PC-3 (cell line): Measurements from ENCODE around the gene TSSK2. TPM values are rescaled to one million over a fixed set of nuclear protein-coding genes. Genes with fewer than 3 reads are reported as not detected.

Experiments used
- ATAC-seq: fragments of 200-7000 bp; cut with Tn5 transposase; 2 replicates; pipeline ENCODE4 v1.9.1; 2020; ENCODE audit warnings: mild to moderate bottlenecking, moderate library complexity
- BruUV-seq: library from RNA; stranded (reverse); fragments of 400-500 nt; replicated peaks from 2 replicates; lab custom pipeline; 2021; lab: Mats Ljungman, UMichigan
- CTCF ChIA-PET: fragments of 300-600 bp; sonication (Branson Sonifier 250); formaldehyde crosslinking; loops from one replicate; lab custom pipeline; 2022; ENCODE audit warnings: antibody characterized with exemption; lab: Charles Lee
- POLR2A ChIA-PET: fragments of 300-600 bp; sonication (Branson Sonifier 250); formaldehyde crosslinking; loops from one replicate; lab custom pipeline; 2022; ENCODE audit warnings: antibody characterized with exemption; ENCODE audit not compliant: unreplicated experiment; lab: Charles Lee
- DNase-seq: peaks from one replicate; pipeline ENCODE4 v3.0.0-alpha.2; 2015
- H2AFZ ChIP-seq: fragments of 300-600 bp; sonication (generic); 2 replicates; pipeline ENCODE4 v1.6.0; 2016; ENCODE audit warnings: antibody characterized with exemption, low read length
- H3F3A ChIP-seq: fragments of 300-600 bp; sonication (generic); one replicate; pipeline ENCODE4 v1.6.0; 2017; ENCODE audit warnings: antibody characterized with exemption, low read length, control low read depth, mild to moderate bottlenecking; ENCODE audit not compliant: unreplicated experiment
- H3K27ac ChIP-seq: fragments of 300-600 bp; sonication (generic); 2 replicates; pipeline ENCODE4 v1.5.1; 2016; ENCODE audit warnings: mild to moderate bottlenecking, low read length
- H3K27me3 ChIP-seq: fragments of 300-600 bp; sonication (generic); 2 replicates; pipeline ENCODE4 v1.6.1; 2016; ENCODE audit warnings: low read length, mixed read lengths
- H3K36me3 ChIP-seq: fragments of 300-600 bp; sonication (generic); 2 replicates; pipeline ENCODE4 v1.6.1; 2016; ENCODE audit warnings: low read depth, mixed run types, low read length, mixed read lengths
- H3K4me1 ChIP-seq: fragments of 300-600 bp; sonication (generic); 2 replicates; pipeline ENCODE4 v1.5.1; 2016; ENCODE audit warnings: low read length; ENCODE audit not compliant: insufficient read depth
- H3K4me2 ChIP-seq: fragments of 300-600 bp; sonication (generic); 2 replicates; pipeline ENCODE4 v1.6.0; 2016; ENCODE audit warnings: low read length
- H3K4me3 ChIP-seq: fragments of 300-600 bp; sonication (generic); 2 replicates; pipeline ENCODE4 v1.5.1; 2016; ENCODE audit warnings: mild to moderate bottlenecking, low read length, mixed read lengths
- H3K79me2 ChIP-seq: fragments of 300-600 bp; sonication (generic); 2 replicates; pipeline ENCODE4 v1.6.1; 2017; ENCODE audit warnings: low read length, mixed read lengths
- H3K9ac ChIP-seq: fragments of 300-600 bp; sonication (generic); 2 replicates; pipeline ENCODE4 v1.6.0; 2016; ENCODE audit warnings: mild to moderate bottlenecking, low read length
- H3K9me2 ChIP-seq: fragments of 300-600 bp; sonication (generic); replicated peaks from 2 replicates; pipeline ENCODE4 v1.6.1; 2016; ENCODE audit warnings: mixed run types, low read length, mixed read lengths
- H3K9me3 ChIP-seq: fragments of 300-600 bp; sonication (generic); 2 replicates; pipeline ENCODE4 v1.6.1; 2016; ENCODE audit warnings: low read length, mixed read lengths
- H4K20me1 ChIP-seq: fragments of 300-600 bp; sonication (generic); 2 replicates; pipeline ENCODE4 v1.6.1; 2016; ENCODE audit warnings: low read length, mixed read lengths
- EZH2 ChIP-seq: fragments of 300-600 bp; sonication (generic); IDR thresholded peaks from one replicate; pipeline ENCODE4 v1.6.1; 2017; ENCODE audit warnings: antibody characterized with exemption, mild to moderate bottlenecking, low read length; ENCODE audit not compliant: unreplicated experiment
- EZH2phosphoT487 ChIP-seq: fragments of 300-600 bp; sonication (generic); IDR thresholded peaks from 2 replicates; pipeline ENCODE4 v1.6.1; 2018; ENCODE audit warnings: mild to moderate bottlenecking, antibody characterized with exemption, low read length, borderline replicate concordance
- intact Hi-C: fragments of 100-400 bp; cut with micrococcal nuclease; formaldehyde crosslinking; loops from 2 replicates; pipeline ENCODE4 v1.9.0; 2023
- total RNA-seq: library from RNA; depleted of rRNA; stranded (reverse); fragments of >200 nt; gene quantifications from 2 replicates; pipeline ENCODE4 v1.2.3, GENCODE V29; 2014
- TF ChIP-seq, protein P1 (sequence below): fragments of 300-600 bp; sonication (generic); conservative IDR thresholded peaks from 2 replicates; pipeline ENCODE4 v1.5.1; 2017; ENCODE audit warnings: antibody characterized with exemption, low read depth, mild to moderate bottlenecking, low read length

TSSK2 gene
- total RNA-seq, 1 experiment from 2014 or later = not detected

GRCh38 chr22:19150482-19151328 lies 19.6 kb downstream of the TSSK2 start:
- H3F3A ChIP-seq = no peaks in the 10 kb centered on the region
- CTCF ChIA-PET = no interaction called here
- H3K36me3 ChIP-seq = no peaks in the 10 kb centered on the region
- H3K4me3 ChIP-seq = no peak overlapping the region
- POLR2A ChIA-PET = no interaction called here
- H3K4me2 ChIP-seq = no peak overlapping the region
- intact Hi-C loops = no loop called here
- no peaks in the 10 kb centered on the region for H3K9me3 ChIP-seq
- no peaks in the 10 kb centered on the region for H4K20me1 ChIP-seq
- H2AFZ ChIP-seq = no peak overlapping the region
- H3K79me2 ChIP-seq = no peaks in the 10 kb centered on the region
- H3K9ac ChIP-seq = no peak overlapping the region
- H3K9me2 ChIP-seq = no peaks in the 10 kb centered on the region
- peaks cover 14% of the 10 kb centered on the region; the same call in 1 of the 2 replicates for H3K27me3 ChIP-seq
- DNase-seq (no peak), ATAC-seq (no peak)
- no peak overlapping the region for H3K27ac ChIP-seq
- H3K4me1 ChIP-seq = no peaks in the 10 kb centered on the region
- BruUV-seq = no TSS peak
- TF ChIP-seq EZH2phosphoT487 (no peak), EZH2 (no peak)
- TF ChIP-seq, protein P1, sequence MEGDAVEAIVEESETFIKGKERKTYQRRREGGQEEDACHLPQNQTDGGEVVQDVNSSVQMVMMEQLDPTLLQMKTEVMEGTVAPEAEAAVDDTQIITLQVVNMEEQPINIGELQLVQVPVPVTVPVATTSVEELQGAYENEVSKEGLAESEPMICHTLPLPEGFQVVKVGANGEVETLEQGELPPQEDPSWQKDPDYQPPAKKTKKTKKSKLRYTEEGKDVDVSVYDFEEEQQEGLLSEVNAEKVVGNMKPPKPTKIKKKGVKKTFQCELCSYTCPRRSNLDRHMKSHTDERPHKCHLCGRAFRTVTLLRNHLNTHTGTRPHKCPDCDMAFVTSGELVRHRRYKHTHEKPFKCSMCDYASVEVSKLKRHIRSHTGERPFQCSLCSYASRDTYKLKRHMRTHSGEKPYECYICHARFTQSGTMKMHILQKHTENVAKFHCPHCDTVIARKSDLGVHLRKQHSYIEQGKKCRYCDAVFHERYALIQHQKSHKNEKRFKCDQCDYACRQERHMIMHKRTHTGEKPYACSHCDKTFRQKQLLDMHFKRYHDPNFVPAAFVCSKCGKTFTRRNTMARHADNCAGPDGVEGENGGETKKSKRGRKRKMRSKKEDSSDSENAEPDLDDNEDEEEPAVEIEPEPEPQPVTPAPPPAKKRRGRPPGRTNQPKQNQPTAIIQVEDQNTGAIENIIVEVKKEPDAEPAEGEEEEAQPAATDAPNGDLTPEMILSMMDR = no peak

GRCh38 chr22:19151329-19152191 lies 20.5 kb downstream of the TSSK2 start:
- no peak for DNase-seq
- peaks cover 14% of the 10 kb centered on the region; the same call in 1 of the 2 replicates for H3K27me3 ChIP-seq
- no peaks in the 10 kb centered on the region for H3K9me3 ChIP-seq
- no peaks in the 10 kb centered on the region for H3K4me1 ChIP-seq
- no peak overlapping the region for H3K4me3 ChIP-seq
- H3K79me2 ChIP-seq = no peaks in the 10 kb centered on the region
- ChIA-PET POLR2A (no interaction called here), CTCF (interaction anchor here (0.6 to 0.7 kb wide), 2 partner anchors 47 to 1777 kb away, joined by 3 to 4 read pairs; no protein-coding TSS in a partner anchor)
- no peak overlapping the region for H3K9ac ChIP-seq
- no peak overlapping the region for H3K4me2 ChIP-seq
- TF ChIP-seq EZH2 (no peak), EZH2phosphoT487 (no peak)
- TF ChIP-seq, protein P1 = no peak
- no peaks in the 10 kb centered on the region for H3F3A ChIP-seq
- no TSS peak for BruUV-seq
- no peaks in the 10 kb centered on the region for H4K20me1 ChIP-seq
- H3K27ac ChIP-seq = no peak overlapping the region
- no peak for ATAC-seq
- intact Hi-C loops = no loop called here
- no peaks in the 10 kb centered on the region for H3K9me2 ChIP-seq
- no peaks in the 10 kb centered on the region for H3K36me3 ChIP-seq
- H2AFZ ChIP-seq = no peak overlapping the region
